GM18502 (cell line): Measurements from ENCODE around the gene ZNF555.
"Not testable (repeated sequence)": the region's sequence is repeated elsewhere in the genome, so short reads cannot be mapped to it uniquely, and the experiment has no call there.

ENCODE experiments used
- ATAC-seq: cut with Tn5 transposase; IDR thresholded peaks from one replicate; pipeline ENCODE4 v1.9.1; 2021; ENCODE audit warnings: mild to moderate bottlenecking; ENCODE audit not compliant: unreplicated experiment, poor library complexity

The ZNF555 gene

DNA sequence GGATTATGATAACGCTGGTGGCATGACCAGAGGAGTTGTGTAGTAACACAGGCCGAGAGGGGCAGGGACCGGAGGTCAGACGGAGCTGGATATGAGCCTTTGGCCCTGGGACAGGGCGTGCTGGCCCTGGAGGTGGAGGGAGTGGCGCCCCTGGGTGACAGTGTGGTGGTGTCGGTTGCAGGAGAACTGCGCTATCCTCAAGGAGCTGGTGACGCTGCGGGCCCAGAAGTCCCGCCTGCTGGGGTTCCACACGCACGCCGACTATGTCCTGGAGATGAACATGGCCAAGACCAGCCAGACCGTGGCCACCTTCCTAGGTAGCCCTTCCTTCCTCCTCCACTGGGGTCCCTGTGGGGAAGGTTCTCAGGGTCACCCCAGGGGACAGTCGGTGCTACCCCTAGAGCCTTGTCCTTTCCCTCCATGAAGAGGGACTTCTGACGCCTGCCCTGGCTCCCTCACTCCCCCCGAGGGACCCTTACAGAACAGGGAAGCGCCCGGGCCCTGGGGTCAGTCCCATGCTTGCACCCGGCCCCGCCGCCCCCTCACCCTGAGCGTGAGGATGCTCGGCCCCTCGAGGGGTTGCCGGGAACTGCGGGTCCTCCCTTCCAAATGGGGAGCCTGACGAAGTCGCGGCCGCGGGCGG, 34.4 kb upstream of the ZNF555 start:
- ATAC-seq: no peak

DNA sequence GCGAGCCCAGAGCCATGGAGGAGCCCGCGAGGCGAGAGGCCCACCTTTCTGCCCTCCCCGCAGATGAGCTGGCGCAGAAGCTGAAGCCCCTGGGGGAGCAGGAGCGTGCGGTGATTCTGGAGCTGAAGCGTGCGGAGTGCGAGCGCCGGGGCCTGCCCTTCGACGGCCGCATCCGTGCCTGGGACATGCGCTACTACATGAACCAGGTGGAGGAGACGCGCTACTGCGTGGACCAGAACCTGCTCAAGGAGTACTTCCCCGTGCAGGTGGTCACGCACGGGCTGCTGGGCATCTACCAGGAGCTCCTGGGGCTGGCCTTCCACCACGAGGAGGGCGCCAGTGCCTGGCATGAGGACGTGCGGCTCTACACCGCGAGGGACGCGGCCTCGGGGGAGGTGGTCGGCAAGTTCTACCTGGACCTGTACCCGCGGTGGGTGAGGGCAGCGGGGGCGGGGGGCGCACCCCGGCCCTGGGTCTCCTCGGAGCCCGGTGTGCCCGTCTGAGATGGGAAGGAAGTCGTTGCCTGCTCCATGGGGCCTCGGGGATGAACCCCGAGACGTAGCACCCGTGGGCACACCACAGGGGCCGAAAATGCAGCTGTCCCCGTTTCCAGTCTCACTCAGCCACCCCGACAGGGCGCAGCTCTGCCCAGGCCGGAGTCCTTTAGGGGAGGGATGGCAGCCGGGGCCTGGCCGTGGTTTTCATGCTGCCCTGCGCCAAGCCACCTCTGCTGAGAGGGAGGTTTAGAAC, 33.7 kb upstream of the ZNF555 start:
- no peak for ATAC-seq

DNA sequence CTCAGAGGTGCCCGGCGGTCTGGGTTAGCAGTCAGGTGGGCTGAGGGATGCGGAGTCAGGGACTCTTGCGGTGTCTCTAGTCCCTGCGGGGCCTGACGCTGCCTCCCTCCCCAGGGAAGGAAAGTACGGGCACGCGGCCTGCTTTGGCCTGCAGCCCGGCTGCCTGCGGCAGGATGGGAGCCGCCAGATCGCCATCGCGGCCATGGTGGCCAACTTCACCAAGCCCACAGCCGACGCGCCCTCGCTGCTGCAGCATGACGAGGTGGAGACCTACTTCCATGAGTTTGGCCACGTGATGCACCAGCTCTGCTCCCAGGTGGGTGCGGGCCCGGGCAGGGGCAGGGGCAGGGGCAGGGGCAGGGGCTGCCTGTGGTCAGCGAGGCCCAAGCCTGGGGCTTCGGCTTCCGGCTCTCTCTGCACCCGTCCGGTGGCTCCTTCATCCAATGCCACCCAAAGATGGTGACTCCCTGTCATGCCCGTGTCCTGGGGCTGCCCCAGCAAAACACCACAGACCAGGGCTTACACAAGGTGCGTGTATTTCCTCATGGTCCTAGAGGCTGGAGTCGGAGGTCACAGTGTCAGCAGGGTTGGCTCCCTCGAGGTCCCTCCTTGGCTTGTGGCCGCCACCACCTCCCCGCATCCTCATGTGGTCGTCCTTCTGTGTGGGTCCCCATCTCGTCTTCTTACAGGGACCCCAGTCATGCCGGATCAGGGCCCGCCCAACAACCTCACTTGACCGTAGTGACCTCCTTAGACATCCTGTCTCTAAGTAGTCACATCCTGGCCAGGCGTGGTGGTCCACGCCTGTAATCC, 32.9 kb upstream of the ZNF555 start:
- no peak for ATAC-seq

DNA sequence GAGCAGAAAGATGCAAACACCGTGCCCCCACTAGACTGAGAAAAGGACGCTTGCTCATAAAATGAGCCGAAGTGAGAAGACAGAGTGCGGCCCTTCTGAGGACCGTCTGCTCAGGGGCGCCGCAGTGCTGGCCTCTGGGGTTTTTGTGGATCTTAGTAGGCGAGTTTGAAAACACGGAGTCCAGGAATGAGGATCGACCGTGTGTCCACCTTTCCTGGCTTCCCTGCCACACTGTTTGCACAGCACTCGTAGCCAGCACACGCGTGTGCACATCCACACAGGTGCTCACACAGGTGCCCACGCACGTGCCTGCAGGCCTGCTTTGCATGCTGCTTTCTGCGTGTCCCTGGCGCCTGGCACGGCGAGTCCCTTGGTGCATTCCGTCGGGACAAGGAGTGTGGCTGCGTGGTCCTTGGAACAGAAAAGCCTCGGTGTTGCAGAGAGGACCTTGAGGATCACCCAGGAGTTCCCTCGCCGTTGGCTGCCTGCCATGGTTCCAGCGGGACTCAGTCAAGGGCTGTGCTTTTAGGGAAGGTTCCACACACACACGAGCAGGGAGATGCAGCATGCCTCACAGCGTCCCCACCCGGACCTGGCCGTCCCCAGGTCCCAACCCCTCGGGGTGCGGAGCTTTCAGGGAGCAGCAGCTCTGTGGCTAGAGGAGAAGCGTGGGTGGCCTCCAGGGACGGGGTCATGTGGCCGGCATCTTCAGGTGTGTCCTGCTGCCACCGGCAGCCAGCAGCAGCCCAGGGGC, 31.7 kb upstream of the ZNF555 start:
- ATAC-seq: no peak

DNA sequence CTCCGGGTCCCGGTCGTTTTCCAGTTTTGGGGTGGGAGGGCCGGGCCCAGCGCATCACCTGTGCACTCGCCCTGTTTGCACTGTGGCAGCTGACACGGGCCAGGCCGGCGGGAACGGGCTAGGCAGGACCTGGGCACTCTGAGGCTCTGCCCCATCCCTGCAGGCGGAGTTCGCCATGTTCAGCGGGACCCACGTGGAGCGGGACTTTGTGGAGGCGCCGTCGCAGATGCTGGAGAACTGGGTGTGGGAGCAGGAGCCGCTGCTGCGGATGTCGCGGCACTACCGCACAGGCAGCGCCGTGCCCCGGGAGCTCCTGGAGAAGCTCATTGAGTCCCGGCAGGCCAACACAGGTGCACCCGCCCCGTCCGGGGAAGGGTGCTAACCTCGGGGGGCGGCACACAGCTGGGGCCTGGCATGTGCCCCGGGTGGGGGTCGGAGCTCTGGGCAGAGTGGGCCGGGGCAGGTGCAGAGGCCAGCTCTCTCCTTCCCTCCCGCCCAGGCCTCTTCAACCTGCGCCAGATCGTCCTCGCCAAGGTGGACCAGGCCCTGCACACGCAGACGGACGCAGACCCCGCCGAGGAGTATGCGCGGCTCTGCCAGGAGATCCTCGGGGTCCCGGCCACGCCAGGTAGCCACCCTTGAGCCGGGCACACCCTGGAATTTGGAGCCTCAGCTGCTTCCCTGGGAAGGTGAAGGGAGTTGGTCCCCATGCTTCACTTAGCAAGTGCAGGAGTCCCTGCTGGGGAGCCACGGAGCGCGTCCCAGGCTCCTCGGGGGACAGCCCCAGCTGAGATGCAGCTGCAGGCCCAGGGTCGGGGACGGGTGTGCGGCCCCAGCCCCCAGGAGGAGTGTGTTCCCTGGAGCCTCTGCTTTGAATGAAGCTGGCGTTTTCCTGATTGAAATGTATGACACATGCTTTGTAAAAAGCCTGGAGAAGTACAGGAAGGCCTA, 30.9 kb upstream of the ZNF555 start:
- ATAC-seq: no peak

DNA sequence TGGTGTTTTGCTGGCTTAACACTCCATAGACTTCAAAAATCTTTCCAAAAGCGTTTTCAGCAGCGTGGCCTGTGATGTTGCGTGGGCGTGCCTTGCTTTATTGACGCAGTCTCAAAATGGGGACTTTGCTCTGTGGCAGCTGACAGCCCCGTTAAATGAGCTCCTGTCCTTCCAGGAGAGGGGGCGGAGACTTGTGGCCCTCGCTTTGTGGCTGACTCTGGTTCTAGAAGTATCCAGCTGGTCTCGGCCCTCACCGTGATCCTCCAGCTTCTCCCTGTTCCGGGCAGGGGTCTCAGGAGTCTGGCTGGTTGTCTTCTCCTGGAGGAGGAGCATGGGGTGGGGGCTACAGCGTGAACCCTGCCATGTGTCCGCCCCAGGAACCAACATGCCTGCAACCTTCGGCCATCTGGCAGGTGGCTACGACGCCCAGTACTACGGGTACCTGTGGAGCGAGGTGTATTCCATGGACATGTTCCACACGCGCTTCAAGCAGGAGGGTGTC, 30.0 kb upstream of the ZNF555 start:
- no peak for ATAC-seq

DNA sequence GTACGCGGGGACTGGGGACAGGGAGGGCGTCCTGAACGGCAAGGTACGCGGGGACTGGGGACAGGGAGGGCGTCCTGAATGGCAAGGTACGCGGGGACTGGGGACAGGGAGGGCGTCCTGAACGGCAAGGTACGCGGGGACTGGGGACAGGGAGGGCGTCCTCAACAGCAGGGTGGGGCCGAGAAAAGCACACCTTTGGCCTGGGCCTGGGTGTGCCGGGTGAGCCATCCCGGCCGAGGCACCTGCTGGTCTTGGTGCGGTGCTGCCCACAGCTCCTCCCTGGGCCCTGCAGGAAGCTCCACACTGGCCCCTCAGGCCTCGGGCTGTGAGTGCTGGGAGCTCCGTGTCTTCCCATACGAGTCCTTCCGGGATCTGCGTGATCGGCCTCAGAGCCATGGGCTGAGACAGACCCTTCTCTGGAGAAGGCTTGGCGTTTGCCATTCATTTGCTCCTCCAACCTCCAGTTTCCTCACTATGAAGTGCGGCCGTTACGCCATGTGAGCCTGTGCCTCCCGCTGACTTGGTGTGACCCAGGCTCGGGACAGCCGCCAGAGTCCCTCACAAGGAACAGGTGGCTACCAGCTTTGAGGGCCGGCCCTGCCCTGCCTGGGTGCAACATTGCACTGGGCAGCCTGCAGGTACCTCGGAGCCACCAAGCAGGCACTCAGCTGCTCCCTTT, 29.4 kb upstream of the ZNF555 start:
- no peak for ATAC-seq

DNA sequence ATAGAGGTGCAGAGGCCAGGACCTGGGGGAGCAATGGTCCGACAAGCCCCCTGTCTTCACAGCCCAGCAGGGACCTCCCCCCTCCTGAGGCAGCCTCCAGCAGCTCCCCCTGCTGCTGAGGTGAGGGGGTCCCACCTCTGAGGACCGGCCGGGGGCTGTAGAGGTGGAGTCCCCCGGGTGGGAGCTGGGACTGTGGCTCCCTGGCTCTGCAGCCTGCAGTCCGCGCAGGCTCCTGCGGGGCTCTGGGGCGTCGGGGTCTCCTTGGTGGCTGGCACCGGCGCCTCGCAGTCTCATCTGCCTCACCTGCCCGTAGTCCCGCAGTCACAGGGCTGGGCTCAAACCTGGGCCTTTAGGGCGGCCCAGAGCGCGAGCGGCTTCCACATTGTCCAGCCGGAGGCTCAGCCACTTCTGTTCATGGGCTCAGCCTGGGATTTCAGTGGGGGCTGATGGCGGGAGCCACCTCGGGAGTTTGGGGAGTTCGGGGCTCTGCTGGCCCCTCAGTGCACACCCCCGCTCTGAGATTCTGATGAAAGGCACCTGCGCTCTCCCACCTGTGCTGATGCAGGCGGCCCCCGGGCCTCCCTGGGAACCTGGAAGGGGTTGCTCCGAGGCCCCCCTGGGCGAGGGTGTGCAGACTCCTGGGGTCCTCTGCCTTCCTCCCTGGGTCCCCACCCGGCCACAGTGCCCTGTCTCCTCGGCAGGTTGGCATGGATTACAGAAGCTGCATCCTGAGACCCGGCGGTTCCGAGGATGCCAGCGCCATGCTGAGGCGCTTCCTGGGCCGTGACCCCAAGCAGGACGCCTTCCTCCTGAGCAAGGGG, 28.7 kb upstream of the ZNF555 start:
- ATAC-seq: no peak

DNA sequence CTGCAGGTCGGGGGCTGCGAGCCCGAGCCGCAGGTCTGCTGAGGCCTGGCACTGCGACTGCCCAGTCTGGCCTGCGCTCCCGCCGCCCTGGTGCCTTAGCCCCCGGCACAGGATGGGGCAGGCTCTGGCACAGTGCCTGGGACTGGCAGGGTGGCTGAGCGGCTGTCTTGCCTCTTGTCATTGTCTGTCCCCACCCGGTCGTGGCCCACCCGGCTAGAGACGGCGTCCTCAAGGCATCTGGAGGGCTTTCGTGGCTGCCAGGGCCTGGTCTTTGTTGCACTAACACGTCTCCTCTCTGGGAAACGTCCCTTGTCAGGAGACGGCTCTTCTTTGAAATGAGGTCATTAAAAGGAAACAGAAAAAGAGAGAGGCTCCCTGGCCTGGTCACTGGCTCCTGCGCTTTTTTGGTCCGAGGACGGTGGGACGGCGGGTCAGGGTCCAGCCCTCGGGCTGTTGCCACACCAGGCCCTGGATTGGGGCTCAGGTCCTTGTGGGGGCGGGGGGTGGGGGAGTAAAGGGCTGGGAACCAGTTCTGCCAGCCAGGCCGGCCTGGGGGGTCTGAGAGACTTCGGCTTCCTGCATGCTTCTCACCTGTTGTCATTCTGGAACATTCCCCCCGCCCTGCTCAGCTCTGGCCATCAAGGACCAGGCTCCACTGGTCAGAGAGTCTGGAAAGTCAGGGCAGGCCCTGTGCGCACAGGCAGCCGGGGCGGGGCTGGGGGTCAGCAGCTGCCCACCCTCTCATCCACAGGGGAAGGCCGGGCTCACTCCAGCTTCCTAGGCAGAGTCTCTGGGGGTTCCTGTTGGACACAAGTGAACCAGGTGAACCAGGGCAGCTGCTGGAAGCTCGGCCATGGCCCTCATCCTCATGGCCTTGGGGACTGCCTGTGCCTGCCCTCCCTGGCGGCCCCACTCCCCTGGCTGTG, 27.8 kb upstream of the ZNF555 start:
- ATAC-seq: no peak

DNA sequence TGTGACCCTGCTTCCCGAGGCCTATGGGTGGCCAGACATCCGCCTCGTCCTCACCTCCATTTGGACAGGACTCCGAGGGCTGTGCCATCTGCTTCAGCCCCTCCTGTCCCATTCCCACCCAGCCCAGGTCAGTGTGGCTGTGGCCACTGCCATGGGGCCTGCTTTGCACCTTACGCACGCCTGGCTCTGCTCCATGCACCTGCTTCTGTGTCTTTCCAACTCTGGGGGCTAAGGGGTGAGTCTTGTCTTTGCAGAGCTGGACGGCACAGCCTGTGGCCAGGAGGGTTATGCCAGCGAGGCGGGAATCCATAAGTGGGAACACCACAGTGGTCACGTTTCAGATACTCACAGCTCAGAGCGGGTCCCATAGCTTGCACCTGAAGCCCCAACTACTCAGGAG, 26.8 kb upstream of the ZNF555 start:
- ATAC-seq: no peak

DNA sequence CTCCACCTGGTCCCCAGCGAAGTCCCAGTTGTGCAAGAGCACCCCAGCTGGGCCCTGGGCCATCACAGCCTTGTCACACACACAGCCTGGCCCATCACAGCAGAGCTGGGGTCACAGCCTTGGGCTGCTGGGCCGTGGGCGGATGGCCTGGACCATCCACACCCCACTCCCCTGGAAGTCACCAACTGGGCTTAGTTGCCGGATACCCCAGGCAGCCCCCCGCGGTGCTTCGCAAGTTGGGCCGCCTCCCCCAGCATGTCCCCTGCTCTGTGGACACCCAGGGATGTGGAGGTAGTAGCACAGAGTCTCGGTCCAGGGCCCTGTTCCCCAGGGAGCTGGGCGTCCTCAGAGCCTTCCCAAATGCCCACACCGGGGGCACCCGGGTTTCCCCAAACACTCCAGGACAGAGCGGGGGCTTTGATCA, 26.1 kb upstream of the ZNF555 start:
- ATAC-seq: no peak

DNA sequence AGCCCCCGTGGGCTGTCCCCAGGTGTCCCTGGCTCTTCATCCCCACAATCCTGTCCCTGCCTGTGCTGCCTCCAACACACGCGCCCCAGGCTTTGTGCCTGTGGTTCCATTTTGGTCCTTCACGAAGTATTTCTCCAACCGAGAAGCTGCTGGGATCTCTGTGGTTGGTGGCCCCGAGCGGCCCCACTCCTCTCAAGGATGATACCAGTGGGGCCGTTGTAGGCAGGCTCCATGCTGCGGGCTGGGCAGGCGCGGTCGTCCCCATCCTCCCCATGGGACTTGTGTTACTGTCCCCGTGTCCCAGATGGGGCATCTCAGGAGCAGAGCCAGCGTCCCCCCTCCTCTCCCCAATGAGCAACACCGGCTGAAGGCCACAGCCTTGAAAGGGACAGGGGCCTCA, 25.4 kb upstream of the ZNF555 start:
- no peak for ATAC-seq

DNA sequence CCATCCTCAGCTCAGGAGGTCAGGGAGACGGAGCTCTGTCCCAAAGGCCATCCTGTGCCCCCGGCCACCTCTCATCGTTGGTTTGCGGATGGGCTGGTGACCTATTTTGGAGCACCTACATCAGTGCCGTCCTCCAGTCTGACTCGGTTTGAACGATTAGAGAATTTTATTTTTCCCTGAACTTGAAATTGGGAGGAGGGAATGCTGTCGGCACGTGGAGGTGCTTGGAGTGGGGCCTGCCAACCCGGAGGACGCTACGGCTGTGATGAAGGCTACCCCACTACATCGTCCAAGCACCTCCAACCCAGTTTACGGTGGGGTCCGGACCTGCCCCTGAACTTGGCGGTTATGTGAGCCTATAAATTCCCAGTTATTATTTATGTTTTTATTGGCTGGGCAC, 24.6 kb upstream of the ZNF555 start:
- ATAC-seq: no peak

DNA sequence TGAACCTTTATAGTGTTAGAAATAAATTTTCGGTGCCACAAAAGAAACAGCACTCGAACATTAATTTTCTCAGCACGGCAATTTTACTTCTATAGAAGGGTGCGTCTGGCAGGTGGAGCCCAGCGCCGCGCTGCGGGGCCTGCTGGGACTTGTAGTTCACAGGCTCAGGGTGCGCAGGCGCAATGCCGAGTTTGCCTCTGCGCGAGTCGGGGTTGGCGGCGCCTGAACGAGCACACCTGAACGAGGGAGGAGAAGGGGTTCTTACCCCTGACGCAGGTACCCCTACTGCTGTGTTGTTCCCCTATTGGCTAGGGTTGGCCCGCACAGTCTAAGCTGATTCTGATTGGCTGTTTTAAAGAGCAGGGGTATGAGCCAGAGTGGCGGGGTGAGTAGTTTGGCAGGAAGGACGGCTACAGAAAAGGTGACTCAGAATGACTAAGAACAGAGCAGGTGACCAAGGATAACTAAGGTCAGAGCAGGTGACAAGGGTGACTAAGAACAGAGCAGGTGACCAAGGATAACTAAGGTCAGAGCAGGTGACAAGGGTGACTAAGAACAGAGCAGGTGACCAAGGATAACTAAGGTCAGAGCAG, 23.9 kb upstream of the ZNF555 start:
- not testable (repeated sequence) for ATAC-seq

DNA sequence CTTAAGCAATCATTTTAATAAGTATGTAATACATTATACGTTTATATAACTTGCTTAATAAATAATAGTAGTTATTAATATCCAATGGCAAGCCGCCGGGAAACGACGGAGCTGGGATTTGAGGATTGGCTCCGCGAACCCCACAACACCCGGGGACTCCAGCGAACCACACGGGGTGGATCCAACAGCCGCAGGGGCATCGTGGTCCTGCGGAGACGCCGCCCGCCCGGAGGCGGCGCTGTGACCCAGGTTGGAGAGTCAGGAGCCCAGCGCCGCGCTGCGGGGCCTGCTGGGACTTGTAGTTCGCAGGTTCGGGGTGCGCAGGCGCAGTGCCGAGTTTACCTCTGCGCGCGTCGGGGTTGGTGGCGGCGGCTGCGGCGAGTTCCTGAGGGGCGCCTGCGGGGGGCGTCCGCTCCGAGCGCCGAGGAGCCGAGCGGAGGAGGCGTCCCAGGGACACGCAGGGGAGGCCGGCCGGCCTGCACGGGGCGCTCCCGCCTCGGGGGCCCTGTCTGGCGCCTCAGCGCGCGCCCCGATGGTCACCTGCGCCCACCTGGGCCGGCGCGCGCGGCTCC, 21.6 kb upstream of the ZNF555 start, which contains the start of gene ZNF554:
ZNF554 (plus strand) TSS at position 329 of the 572 bp plus-strand sequence; CDS start at position 533, 204 bp downstream.
- ATAC-seq: peak; percentile 87

DNA sequence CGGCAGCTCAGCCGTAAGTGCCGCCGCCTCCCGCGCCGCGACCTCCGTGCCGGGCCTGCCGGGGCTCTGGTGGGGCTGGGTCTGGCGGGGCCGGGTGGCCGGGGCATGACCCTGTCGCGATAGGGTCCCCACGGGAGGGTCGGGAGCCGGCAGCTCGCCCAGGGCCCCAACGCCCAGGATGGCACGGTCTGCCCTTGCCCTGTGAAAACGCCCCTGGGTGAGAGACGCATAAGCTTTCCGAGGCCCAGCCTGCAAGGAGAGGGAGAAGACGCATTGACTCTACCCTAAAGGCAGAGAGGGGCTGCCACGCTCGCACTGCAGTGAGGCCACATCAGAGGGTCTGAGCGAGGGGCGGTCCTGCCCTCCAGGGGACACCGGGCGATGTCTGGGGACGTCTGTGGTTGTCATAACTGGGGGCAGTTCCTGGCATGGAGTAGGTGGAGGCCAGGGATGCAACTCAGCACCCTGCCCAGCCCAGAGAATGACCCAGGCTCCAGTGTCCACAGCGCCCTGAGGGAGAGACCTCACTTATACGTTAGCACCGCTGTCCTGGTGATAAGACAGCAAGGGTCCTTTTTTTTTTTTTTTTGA, 21.1 kb upstream of the ZNF555 start:
- ATAC-seq: peak; percentile 31
